HG03025 (cell line): Measurements from ENCODE around the gene UBR7.
"Not testable (repeated sequence)": the region's sequence is repeated elsewhere in the genome, so short reads cannot be mapped to it uniquely, and the experiment has no call there.

Source experiments
- ATAC-seq: cut with Tn5 transposase; IDR thresholded peaks from one replicate; pipeline ENCODE4 v1.9.1; 2021; ENCODE audit warnings: mild to moderate bottlenecking, moderate library complexity; ENCODE audit not compliant: unreplicated experiment, low FRiP score

UBR7 gene, protein sequence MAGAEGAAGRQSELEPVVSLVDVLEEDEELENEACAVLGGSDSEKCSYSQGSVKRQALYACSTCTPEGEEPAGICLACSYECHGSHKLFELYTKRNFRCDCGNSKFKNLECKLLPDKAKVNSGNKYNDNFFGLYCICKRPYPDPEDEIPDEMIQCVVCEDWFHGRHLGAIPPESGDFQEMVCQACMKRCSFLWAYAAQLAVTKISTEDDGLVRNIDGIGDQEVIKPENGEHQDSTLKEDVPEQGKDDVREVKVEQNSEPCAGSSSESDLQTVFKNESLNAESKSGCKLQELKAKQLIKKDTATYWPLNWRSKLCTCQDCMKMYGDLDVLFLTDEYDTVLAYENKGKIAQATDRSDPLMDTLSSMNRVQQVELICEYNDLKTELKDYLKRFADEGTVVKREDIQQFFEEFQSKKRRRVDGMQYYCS

DNA sequence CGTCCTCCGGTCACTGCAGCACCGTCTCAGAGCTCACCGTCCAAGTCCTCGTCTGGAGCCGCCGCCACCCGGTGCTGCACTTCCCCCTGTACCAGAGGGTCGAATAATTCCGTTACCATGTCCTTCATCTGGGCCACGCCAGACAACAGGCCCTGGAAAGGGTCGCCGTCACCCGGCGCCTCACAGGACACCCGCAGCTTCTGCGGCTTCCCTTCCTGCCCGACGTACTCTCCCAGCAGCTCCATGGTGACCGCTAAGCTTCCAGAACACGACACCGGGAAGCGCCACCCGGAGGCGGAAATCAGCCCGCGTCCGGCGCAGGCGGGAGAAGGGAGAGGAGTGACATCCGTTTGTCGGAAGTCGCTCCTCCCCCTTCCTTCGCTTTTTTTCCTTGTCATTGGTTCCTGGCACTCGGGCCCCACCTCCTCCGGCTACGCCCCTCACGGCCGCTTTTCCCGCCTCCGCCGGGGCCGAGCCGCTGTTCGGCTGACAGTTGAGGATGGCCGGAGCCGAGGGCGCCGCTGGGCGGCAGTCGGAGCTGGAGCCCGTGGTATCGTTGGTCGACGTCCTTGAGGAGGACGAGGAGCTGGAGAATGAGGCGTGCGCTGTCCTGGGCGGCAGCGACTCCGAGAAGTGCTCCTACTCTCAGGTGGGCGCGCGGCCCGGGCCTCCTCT is at the start of gene UBR7, which contains the start of gene GON7:
Gene UBR7, plus strand, starts transcription at position 464 of the 675 bp plus-strand sequence. Its CDS starts 36 bp downstream, at position 500.
Gene GON7, minus strand, starts transcription at position 273 of the 675 bp plus-strand sequence. Its CDS starts 28 bp downstream, at position 245.
- peak; percentile 87 for ATAC-seq

DNA sequence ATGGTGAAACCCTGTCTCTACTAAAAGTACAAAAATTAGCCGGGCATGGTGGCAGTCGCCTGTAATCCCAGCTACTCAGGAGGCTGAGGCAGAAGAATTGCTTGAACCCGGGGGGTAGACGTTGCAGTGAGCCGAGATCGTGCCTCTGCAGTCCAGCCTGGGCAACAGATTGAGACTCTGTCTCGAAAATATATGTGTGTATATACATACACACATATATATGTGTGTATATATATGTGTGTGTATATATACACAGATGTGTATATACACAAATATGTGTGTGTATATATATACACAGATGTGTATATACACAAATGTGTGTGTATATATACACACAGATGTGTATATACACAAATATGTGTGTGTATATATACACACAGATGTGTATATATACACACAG is 48.7 kb upstream of the UBR7 start:
- ATAC-seq: not testable (repeated sequence)

DNA sequence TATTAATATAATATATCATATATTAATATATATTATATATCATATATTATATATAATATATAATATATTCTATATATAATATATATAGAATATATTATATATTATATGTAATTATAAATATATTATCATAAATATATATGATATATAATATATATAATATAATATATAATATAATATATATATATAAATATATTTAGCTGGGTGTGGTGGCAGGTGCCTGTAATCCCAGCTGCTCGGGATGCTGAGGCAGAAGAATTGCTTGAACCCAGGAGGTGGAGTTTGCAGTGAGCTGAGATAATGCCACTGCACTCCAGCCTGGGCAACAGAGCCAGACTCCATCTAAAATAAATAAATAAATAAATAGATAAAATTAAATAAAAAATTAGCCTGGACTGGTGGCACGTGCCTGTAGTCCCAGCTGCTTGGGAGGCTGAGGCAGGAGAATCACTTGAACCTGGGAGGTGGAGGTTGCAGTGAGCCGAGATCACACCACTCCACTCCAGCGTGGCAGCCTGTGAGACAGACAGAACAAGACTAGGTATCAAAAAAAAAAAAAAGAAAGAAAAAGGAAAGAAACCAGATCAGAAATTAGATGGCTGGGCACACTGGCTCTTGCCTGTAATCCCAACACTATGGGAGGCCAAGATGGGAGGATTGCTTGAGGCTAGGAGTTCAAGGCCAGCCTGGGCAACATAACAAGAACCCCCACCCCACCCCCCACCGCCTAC is 47.3 kb upstream of the UBR7 start:
- ATAC-seq: not testable (repeated sequence)

DNA sequence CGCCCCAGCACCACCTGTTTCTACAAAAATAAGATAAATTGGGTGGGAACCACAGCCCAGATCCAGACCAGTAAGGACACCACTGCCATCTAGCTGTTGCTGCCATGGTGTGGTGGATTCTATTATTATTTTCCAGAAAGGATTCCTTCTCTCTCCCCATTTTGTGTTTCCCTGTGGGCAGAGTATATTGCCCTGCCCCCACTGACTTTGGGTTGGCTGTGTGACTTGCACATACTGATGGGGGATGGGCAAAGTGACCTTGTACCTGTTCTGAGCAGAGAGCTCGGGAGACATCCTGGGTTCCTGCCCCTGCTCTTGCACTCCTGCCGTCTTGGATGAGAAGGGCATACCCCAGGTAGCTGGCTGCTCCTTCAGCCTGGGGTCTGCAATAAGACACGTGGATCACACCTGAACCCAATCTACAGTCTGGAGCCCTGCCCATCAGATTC is 46.7 kb upstream of the UBR7 start:
- no peak for ATAC-seq

DNA sequence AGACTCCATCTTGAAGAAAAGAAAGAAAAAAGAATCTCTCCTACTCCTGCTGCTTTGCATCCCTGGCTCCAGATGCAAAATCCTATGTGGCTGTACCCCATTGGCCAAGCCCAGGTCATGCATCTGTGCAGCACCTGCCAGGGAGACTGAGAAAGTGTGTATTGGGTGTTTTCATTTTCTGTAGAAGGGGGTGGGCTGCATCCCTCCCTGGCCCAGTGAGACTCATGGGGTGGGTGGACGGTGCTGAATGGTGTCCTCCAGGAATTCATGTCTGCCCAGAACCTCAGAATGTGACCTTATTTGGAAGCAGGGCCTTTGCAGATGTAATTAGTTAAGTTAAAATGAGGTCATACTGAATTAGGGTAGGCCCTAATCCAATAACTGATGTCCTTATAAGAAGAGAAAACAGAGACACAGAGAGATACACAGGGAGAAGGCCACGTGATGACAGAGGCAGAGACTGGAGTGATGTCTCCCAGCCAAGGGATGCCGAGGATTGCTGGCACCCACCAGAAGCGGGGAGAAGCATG is 45.6 kb upstream of the UBR7 start:
- no peak for ATAC-seq

DNA sequence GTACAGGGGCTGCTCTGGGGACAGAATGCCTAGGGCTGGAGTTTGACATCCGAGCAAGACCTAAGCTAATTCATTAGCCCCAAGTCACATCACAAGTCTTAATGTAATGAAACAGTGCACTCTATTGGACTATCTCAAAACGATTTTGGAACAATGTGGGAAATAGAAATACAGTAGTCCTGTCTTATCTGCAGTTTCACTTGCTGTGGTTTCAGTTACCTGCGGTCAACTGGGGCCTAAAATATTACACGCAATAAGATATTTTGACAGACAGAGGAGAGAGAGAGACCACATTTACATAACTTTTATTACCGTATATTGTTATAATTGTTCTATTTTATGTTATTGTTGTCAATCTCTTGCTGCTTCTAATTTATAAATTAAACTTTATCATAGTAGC is 43.5 kb upstream of the UBR7 start:
- no peak for ATAC-seq

DNA sequence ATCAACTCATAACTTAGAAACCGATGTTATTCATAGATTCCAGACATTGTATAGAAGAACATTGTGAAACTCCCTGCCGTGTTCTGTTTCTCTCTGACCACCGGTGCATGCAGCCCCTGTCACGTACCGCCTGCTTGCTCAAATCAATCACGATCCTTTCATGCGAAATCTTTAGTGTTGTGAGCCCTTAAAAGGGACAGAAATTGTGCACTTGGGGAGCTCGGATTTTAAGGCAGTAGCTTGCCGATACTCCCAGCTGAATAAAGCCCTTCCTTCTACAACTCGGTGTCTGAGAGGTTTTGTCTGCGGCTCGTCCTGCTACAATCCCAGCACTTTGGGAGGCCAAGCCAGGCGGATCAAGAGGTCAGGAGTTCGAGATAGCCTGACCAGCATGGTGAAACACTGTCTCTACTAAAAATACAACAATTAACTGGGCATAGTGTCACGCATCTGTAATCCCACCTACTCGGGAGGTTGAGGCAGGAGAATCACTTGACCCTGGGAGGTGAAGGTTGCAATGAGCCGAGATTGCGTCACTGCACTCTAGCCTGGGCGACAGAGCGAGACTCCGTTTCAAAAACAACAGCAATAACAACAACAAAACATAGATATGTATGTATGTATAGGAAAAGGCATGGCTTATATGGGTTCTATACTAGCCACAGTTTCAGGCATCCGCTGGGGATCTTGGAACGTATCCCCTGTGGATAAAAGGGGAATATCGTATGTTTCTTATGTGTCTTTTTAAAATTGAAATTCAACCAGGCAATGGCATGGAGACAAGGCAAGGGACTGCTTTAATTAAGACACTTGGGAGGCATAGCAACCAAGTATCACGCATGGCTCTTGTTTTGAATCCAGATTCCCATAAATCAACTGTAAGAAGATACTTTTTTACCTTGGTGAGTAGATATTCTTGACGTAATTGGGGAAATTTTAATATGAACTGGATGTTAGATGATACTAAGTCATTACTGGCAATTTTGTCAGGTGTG is 41.5 kb upstream of the UBR7 start:
- ATAC-seq: not testable (repeated sequence)

DNA sequence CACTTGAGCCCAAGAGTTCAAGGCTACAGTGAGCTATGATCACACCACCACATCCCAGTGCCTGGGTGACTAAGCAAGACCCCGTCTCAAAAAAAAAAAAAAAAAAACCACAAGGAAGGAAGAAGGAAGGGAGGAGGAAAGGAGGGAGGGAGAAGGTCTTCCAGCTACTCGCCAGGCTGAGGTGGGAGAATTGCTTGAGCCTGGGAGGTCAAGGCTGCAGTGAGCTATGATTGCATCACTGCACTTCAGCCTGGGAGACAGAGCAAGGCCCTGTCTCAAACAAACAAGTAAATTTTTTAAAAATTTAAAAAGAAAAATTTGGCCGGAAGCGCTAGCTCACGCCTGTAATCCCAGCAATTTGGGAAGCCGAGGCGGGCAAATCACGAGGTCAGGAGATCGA is 38.4 kb upstream of the UBR7 start:
- not testable (repeated sequence) for ATAC-seq

DNA sequence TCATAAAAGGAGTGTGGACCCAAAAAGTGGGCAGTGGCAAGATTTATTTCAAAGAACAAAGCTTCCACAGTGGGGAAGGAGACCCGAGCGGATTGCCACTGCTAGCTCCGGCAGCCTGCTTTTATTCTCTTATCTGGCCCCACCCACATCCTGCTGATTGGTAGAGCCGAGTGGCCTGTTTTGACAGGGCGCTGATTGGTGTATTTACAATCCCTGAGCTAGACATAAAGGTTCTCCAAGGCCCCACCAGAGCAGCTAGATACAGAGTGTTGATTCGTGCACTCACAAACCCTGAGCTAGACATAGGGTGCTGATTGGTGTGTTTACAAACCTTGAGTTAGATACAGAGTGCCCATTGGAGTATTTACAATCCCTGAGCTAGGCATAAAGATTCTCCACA is 37.4 kb upstream of the UBR7 start:
- ATAC-seq: not testable (repeated sequence)

DNA sequence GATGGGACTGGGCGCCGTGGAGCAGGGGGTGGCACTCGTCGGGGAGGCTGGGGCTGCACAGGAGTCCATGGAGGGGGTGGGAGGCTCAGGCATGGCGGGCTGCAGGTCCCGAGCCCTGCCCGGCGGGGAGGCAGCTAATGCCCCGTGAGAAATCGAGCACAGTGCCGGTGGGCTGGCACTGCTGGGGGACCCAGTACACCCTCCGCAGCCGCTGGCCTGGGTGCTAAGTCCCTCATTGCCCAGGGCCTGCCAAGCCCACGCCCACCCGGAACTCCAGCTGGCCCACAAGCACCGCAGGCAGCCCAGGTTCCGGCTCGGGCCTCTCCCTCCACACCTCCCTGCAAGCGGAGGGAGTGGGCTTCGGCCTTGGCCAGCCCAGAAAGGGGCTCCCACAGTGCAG is 36.9 kb upstream of the UBR7 start:
- ATAC-seq: not testable (repeated sequence)

DNA sequence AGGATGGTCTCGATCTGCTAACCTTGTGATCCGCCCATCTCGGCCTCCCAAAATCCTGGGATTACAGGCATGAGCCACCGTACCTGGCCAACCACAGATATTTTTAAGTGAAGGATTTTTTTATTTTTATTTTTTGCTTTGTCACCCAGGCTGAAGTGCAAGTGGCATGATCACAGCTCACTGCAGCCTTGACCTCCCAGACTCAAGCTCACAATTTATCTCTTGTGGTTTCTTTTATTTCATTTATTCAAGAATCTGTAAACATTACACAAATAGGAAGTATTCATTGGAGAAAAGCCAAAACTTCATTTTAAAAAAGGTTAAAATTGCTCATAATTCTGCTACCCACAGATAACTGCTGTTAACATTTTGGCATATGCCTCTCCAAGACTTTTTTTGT is 35.7 kb upstream of the UBR7 start:
- ATAC-seq: no peak

DNA sequence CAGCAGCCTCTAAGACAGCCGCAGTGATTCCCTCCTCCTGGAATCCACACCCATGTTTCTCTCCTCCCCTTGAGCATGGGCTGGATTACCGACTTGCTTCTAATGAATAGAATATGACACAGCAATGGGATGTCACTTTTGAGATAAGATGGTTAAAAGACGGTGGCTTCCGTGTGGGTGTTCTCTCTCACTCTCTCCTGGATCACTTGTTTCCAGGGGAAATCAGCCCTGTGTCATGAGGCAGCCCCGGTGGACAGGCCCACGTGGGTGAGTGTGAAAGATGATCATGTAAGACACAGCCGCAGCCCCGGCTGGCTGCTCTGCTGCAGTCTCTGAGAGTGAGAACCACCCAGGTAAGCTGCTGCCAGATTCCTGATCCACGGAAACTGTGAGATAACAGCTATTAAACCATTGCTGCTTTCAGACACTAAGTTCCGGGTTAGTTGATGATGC is 33.1 kb upstream of the UBR7 start:
- ATAC-seq: no peak

DNA sequence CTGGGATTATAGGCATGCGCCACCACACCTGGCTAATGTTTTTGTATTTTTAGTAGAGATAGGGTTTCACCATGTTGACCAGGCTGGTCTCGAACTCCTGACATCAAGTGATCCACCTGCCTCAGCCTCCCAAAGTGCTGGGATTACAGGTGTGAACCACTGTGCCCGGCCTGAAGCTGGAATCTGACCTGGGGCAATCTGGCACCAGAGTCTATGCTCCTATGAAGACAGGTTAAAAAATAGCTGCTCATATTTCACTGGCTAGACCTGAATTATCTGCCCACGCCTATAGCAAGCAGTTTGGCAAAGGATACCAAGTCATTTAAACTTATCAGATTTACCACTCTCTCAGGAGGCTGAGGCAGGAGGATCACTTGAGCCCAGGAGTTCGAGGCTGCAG is 32.3 kb upstream of the UBR7 start:
- not testable (repeated sequence) for ATAC-seq

DNA sequence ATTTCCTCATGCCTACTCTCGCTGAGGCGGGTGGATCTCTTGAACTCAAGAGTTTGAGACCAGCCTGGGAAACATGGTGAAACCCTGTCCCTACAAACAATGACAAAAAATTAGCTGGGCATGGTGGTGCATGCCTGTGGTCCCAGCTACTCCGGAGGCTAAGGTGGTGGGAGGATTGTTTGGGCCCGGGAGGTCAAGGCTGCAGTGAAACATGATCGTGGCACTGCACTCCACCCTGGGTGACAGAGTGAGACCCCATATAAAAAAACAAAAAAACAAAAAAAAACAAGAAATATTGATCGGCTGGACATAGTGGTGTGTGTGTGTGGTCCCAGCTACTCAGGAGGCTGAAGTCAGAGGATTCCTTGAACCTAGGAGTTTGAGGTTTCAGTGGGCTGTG is 31.6 kb upstream of the UBR7 start:
- no peak for ATAC-seq

DNA sequence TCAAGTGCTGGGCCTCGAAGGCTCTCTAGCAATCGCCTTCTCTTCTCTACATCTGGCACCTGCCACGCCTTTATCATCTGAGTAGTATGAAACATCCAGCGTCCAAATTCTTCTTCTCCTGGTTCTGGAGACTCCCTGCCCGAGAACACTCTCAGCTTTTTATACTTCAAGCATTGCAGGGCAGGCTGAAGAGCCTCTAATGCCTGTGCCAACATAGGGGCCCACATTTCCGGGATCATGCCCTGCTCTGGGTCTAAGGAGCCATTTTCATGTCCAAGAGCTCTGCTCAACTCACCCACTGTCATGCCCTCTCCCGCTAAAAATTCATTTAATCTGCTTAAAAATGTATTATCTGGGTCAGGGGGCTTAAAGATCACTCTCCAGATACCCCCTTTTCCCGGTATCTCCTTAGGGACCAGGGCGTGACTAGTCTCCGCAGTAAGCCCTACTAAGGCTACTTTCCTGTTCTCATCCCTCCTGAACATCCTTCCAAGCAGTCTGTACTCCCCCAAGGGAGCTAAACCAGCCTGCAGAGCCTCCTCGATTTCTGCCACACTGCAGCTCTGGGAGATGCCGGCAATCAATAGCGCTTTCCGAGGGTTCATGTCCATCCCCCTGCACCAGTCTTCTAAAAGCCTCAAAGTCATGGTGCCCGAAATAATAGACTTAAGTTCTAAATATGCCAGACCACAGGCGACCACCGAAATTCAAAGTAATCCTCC is 23.3 kb upstream of the UBR7 start:
- no peak for ATAC-seq

DNA sequence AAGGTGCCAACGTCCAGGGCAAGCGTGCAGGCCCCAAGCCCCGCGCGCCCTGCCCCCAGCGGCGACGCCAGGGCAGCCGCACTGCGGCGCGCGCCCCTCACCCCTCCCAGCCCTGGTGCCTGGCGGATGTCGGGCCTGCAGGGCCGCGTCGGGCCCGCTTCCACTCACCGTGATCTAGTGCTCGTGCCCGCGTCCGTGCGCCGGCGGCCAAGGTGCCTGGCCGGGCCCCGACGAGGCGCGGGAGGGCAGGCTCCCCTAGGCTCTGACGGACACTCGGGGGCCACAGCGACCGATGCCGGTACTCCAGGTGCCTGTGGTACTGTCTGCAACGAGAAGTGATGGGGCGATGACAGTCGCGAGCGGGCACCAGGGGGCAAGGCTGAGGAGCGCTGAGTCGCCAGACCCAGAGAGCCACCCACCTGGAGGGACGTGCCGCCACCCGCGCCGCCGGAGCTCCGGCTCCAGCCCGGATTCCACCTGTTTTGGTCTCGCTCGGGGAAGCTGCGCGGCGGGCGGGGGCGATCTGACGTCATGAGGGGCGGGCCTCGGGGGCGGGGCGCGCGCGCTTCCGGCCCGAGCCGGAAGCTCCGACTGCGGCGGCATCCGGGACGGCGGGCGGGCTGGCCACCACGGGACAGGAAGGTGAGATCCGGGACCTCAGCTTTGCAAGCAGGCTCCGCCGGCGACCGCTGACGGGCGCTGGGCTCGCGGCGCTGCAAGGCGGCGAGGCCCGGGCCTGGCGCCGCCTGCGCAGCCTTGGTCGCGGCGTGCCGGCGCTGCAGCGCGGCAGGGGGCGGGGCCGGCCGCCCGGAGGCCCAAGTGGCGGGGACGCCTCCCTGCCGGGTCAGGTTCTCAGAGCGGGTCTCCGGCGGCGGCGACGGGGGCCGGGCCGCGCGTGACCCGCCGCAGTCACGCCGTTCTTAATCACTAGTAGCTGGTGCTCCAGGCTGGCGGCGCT is 22.4 kb upstream of the UBR7 start, which contains the start of the genes LYSET and MOAP1:
Gene LYSET, plus strand, starts transcription at position 927 of the 958 bp plus-strand sequence. CDS start 89 bp downstream, outside the sequence.
Gene MOAP1, minus strand, starts transcription at position 507 of the 958 bp plus-strand sequence. CDS start 655 bp downstream, outside the sequence.
- peak; percentile 86 for ATAC-seq

DNA sequence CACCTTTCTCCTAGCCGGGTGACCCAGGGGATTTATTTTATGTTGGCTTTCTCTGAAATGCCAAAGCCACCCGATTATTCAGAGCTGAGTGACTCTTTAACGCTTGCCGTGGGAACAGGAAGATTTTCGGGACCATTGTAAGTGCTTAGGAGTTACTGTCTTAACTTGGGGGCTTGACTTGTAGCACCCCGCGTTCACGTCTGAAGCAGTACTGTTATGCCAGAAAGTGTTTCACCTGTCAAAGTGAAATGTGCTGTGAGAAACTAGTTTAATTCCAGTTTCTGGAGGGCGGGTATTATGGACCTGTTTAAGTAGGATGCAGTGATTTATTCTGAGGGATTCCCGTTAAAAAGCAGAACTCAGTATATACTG is 21.7 kb upstream of the UBR7 start:
- ATAC-seq: peak; percentile 11
